Panc1 (cell line): ENCODE data around the gene RNF11. TPM values are rescaled to one million over a fixed set of nuclear protein-coding genes. Genes with fewer than 3 reads are reported as not detected.

ENCODE experiments used
- ATAC-seq: fragments of 200-7000 bp; cut with Tn5 transposase; 2 replicates; pipeline ENCODE4 v1.9.1; 2020; ENCODE audit warnings: mild to moderate bottlenecking, moderate library complexity
- BruUV-seq: library from RNA; stranded (reverse); fragments of 400-500 nt; replicated peaks from 2 replicates; lab custom pipeline; 2021; lab: Mats Ljungman, UMichigan
- CTCF ChIA-PET: fragments of 300-600 bp; sonication (Branson Sonifier 250); formaldehyde crosslinking; loops from one replicate; lab custom pipeline; 2022; ENCODE audit warnings: antibody characterized with exemption; lab: Charles Lee
- POLR2A ChIA-PET: fragments of 300-600 bp; sonication (Branson Sonifier 250); formaldehyde crosslinking; loops from one replicate; lab custom pipeline; 2022; ENCODE audit warnings: antibody characterized with exemption; lab: Charles Lee
- DNase-seq: peaks from one replicate; pipeline ENCODE4 v3.0.0-alpha.2; 2010; ENCODE audit warnings: low read depth, low spot score
- H3K27ac ChIP-seq: 2 replicates; pipeline ENCODE4 v1.5.1; 2011; ENCODE audit warnings: mild to moderate bottlenecking, low read length, inconsistent platforms
- H3K27me3 ChIP-seq: fragments of 200-500 bp; sonication (Bioruptor generic); 2 replicates; pipeline ENCODE4 v1.6.0; 2014; ENCODE audit warnings: low read length, inconsistent platforms; ENCODE audit not compliant: control insufficient read depth, insufficient read depth
- H3K36me3 ChIP-seq: fragments of 200-500 bp; sonication (Bioruptor generic); 2 replicates; pipeline ENCODE4 v1.5.1; 2014; ENCODE audit warnings: inconsistent platforms, mild to moderate bottlenecking, low read length, moderate library complexity; ENCODE audit not compliant: control insufficient read depth, insufficient read depth
- H3K4me1 ChIP-seq: 2 replicates; pipeline ENCODE4 v1.5.1; 2011; ENCODE audit warnings: inconsistent platforms, mild to moderate bottlenecking, low read length, moderate library complexity; ENCODE audit not compliant: control insufficient read depth, insufficient read depth
- H3K4me3 ChIP-seq, 2 experiments: 2 replicates each; pipeline ENCODE4 v1.5.1; 2011 to 2012; ENCODE audit warnings: low read depth in 2 of 2, low read length in 2 of 2, mild to moderate bottlenecking in 2 of 2, inconsistent platforms in 1 of 2, moderate library complexity in 1 of 2
- H3K9me3 ChIP-seq: fragments of 200-500 bp; sonication (Bioruptor generic); 2 replicates; pipeline ENCODE4 v1.5.1; 2014; ENCODE audit warnings: low read depth, mild to moderate bottlenecking, inconsistent platforms, low read length, moderate library complexity; ENCODE audit not compliant: control insufficient read depth, insufficient read depth
- POLR2AphosphoS5 ChIP-seq: IDR thresholded peaks from 2 replicates; pipeline ENCODE4 v1.6.1; 2012; ENCODE audit warnings: mild to moderate bottlenecking, low read depth, low read length, moderate library complexity
- SIN3A ChIP-seq: IDR thresholded peaks from 2 replicates; pipeline ENCODE4 v1.6.1; 2012; ENCODE audit warnings: low read depth, mild to moderate bottlenecking, low read length, moderate library complexity, borderline replicate concordance; ENCODE audit not compliant: insufficient read depth
- TCF7L2 ChIP-seq: IDR thresholded peaks from 2 replicates; pipeline ENCODE4 v1.6.1; 2011; ENCODE audit warnings: mild to moderate bottlenecking, low read depth, low read length, inconsistent platforms
- in situ Hi-C: cut with HindIII; loops from 2 replicates; pipeline ENCODE4 v1.10.0; 2016; ENCODE audit warnings: low sequenced_read_pairs, low pct_unique_long_range_greater_than_20kb
- intact Hi-C: fragments of 100-400 bp; cut with micrococcal nuclease; formaldehyde crosslinking; loops from one replicate; pipeline ENCODE4 v1.10.0; 2022; ENCODE audit not compliant: unreplicated experiment
- total RNA-seq: library from RNA; stranded (reverse); gene quantifications from one replicate; pipeline ENCODE4 v1.2.1, GENCODE V29; 2021; ENCODE audit not compliant: unreplicated experiment
- TF ChIP-seq, protein P1 (sequence below), 2 experiments: IDR thresholded peaks; 2 replicates each; pipeline ENCODE4 v1.6.1; 2011 to 2012; ENCODE audit warnings: low read depth in 2 of 2, control low read depth in 1 of 2, low read length in 1 of 2, mild to moderate bottlenecking in 1 of 2, moderate library complexity in 1 of 2; ENCODE audit not compliant: insufficient read depth in 1 of 2
- TF ChIP-seq, protein P2 (sequence below): fragments of 450-650 bp; IDR thresholded peaks from 2 replicates; pipeline ENCODE4 v1.5.1; 2017; ENCODE audit warnings: mild to moderate bottlenecking

Gene RNF11
- total RNA-seq, 1 experiment from 2014 or later, result 86.0 TPM

DNA sequence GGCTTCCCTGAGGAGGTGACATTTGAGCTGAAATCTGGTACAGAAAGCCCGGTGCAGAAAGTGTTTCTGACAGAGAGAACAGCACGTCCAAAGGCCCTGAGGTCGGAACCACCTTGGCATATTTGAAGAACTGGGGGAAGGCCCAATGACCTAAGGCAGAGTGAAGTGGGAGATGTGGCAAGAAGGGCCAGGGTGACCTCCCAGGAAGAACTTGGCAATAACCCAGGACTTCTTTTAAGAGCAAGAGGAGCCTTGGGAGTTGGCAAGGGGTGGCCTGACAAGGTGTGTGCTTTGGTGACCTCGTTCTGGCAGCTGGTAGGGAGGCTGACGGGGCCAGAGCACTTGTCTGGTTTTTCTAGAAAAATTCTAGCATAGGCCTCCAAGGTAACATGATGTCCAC, 70.9 kb downstream of the RNF11 start:
- no peak for DNase-seq
- Histone ChIP-seq H3K9me3 (no peaks in the 10 kb centered on the region), H3K36me3 (no peaks in the 10 kb centered on the region), H3K4me3 (no peak overlapping the region), H3K27me3 (no peaks in the 10 kb centered on the region), H3K27ac (no peak overlapping the region), H3K4me1 (no peaks in the 10 kb centered on the region)
- POLR2A ChIA-PET, result interaction anchor here (0.6 kb wide), 1 partner anchor 434 kb away, joined by 3 read pairs; no protein-coding TSS in a partner anchor
- ATAC-seq, result no peak
- BruUV-seq, result no TSS peak
- intact Hi-C loops, result no loop called here
- TF ChIP-seq TCF7L2, result no peak
- no peak for TF ChIP-seq SIN3A
- TF ChIP-seq POLR2AphosphoS5, result no peak
- TF ChIP-seq, protein P1, sequence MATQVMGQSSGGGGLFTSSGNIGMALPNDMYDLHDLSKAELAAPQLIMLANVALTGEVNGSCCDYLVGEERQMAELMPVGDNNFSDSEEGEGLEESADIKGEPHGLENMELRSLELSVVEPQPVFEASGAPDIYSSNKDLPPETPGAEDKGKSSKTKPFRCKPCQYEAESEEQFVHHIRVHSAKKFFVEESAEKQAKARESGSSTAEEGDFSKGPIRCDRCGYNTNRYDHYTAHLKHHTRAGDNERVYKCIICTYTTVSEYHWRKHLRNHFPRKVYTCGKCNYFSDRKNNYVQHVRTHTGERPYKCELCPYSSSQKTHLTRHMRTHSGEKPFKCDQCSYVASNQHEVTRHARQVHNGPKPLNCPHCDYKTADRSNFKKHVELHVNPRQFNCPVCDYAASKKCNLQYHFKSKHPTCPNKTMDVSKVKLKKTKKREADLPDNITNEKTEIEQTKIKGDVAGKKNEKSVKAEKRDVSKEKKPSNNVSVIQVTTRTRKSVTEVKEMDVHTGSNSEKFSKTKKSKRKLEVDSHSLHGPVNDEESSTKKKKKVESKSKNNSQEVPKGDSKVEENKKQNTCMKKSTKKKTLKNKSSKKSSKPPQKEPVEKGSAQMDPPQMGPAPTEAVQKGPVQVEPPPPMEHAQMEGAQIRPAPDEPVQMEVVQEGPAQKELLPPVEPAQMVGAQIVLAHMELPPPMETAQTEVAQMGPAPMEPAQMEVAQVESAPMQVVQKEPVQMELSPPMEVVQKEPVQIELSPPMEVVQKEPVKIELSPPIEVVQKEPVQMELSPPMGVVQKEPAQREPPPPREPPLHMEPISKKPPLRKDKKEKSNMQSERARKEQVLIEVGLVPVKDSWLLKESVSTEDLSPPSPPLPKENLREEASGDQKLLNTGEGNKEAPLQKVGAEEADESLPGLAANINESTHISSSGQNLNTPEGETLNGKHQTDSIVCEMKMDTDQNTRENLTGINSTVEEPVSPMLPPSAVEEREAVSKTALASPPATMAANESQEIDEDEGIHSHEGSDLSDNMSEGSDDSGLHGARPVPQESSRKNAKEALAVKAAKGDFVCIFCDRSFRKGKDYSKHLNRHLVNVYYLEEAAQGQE (IDR thresholded peaks at IDR 0.05; ENCODE audit: insufficient read depth in 1 of 2, low read depth in 2 of 2, low read length in 1 of 2), result no peak
- TF ChIP-seq, protein P2, sequence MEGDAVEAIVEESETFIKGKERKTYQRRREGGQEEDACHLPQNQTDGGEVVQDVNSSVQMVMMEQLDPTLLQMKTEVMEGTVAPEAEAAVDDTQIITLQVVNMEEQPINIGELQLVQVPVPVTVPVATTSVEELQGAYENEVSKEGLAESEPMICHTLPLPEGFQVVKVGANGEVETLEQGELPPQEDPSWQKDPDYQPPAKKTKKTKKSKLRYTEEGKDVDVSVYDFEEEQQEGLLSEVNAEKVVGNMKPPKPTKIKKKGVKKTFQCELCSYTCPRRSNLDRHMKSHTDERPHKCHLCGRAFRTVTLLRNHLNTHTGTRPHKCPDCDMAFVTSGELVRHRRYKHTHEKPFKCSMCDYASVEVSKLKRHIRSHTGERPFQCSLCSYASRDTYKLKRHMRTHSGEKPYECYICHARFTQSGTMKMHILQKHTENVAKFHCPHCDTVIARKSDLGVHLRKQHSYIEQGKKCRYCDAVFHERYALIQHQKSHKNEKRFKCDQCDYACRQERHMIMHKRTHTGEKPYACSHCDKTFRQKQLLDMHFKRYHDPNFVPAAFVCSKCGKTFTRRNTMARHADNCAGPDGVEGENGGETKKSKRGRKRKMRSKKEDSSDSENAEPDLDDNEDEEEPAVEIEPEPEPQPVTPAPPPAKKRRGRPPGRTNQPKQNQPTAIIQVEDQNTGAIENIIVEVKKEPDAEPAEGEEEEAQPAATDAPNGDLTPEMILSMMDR, result no peak
- CTCF ChIA-PET, result no interaction called here
- in situ Hi-C loops, result no loop called here

DNA sequence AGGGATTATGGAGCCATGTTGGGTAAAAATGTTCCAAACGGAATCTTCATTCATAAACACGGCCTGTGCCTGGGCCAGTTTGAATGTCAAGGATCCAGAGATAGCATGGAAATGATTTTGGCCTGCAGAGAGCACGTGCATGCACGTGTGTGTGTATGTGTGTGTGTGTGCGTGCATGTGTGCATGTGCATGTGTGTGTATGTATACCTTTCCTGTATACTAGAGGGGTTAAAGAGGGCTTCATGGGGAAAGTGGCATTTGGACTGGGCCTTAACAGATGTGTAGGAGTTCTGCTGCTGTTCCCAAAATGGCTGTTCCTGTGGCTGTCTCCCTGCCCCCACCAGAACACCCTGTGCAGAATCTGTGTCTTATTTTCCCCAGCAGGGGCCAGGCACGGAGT, 72.6 kb downstream of the RNF11 start:
- BruUV-seq, result no TSS peak
- no peaks in the 10 kb centered on the region for H3K9me3 ChIP-seq
- CTCF ChIA-PET, result no interaction called here
- no peak overlapping the region for H3K4me3 ChIP-seq
- H3K4me1 ChIP-seq, result 0 out of 2 replicates have a peak, but pooled peaks cover under 1% of the 10 kb centered on the region
- no peak overlapping the region for H3K27ac ChIP-seq
- no peak for ATAC-seq
- POLR2A ChIA-PET, result no interaction called here
- intact Hi-C loops, result no loop called here
- no peaks in the 10 kb centered on the region for H3K36me3 ChIP-seq
- TF ChIP-seq POLR2AphosphoS5, result no peak
- TF ChIP-seq SIN3A, result no peak
- TF ChIP-seq, protein P1 (IDR thresholded peaks at IDR 0.05; ENCODE audit: insufficient read depth in 1 of 2, low read depth in 2 of 2, low read length in 1 of 2), result no peak
- TF ChIP-seq, protein P2, result no peak
- TF ChIP-seq TCF7L2, result no peak
- no peak for DNase-seq
- no peaks in the 10 kb centered on the region for H3K27me3 ChIP-seq
- in situ Hi-C loops, result no loop called here
